AG10803 (cell line): ENCODE data around the gene RASA2.
"Not testable (repeated sequence)": the region's sequence is repeated elsewhere in the genome, so short reads cannot be mapped to it uniquely, and the experiment has no call there.

ENCODE experiments used
- DNase-seq: peaks from one replicate; pipeline ENCODE4 v3.0.0; 2010; ENCODE audit warnings: low read depth
- H3K4me3 ChIP-seq: 2 replicates; pipeline ENCODE4 v1.5.1; 2011; ENCODE audit warnings: mild to moderate bottlenecking, low read length, control low read depth
- CTCF ChIP-seq: conservative IDR thresholded peaks from 2 replicates; pipeline ENCODE4 v1.5.1; 2011; ENCODE audit warnings: mild to moderate bottlenecking, low read length, control low read depth, inconsistent platforms

RASA2 gene

GRCh38 chr3:141525814-141526213 lies 39.0 kb downstream of the RASA2 start:
- no peak for TF ChIP-seq CTCF
- H3K4me3 ChIP-seq: no peak overlapping the region
- no peak for DNase-seq

GRCh38 chr3:141526709-141527108 lies 39.9 kb downstream of the RASA2 start:
- no peak for TF ChIP-seq CTCF
- no peak overlapping the region for H3K4me3 ChIP-seq
- no peak for DNase-seq

GRCh38 chr3:141528800-141529199 lies 42.0 kb downstream of the RASA2 start:
- DNase-seq: no peak
- H3K4me3 ChIP-seq: no peak overlapping the region
- TF ChIP-seq CTCF: no peak

GRCh38 chr3:141529256-141529655 lies 42.4 kb downstream of the RASA2 start:
- no peak for DNase-seq
- no peak for TF ChIP-seq CTCF
- H3K4me3 ChIP-seq: no peak overlapping the region

- no peak for TF ChIP-seq CTCF
- H3K4me3 ChIP-seq: 0 out of 2 replicates have a peak overlapping the region, but pooled peaks have one; percentile 4
- DNase-seq: peak; percentile 3
Observed at GRCh38 chr3:141529717-141530414, 43.0 kb downstream of the RASA2 start.

GRCh38 chr3:141530415-141530768 lies 43.6 kb downstream of the RASA2 start:
- H3K4me3 ChIP-seq: 0 out of 2 replicates have a peak overlapping the region, but pooled peaks have one; percentile 4
- DNase-seq: peak; percentile 79
- no peak for TF ChIP-seq CTCF

GRCh38 chr3:141532609-141533008 lies 45.8 kb downstream of the RASA2 start:
- no peak for DNase-seq
- TF ChIP-seq CTCF: no peak
- no peak overlapping the region for H3K4me3 ChIP-seq

- H3K4me3 ChIP-seq, DNase-seq: not testable (repeated sequence)
Observed at GRCh38 chr3:141536017-141536416, 49.2 kb downstream of the RASA2 start.
